Measurements from ENCODE around the gene GABPB2. TPM values are rescaled to one million over a fixed set of nuclear protein-coding genes. Genes with fewer than 3 reads are reported as not detected.

GABPB2 gene
- polyA plus RNA-seq, 1 of the 3 experiments (the other 2 are of a cell fraction): 2.4 TPM

- Histone ChIP-seq H3K9me2 (no peaks in the 10 kb centered on the region), H3K79me2 (ENCODE audit: insufficient read depth) (no peaks in the 10 kb centered on the region), H3K9ac (no peak overlapping the region), H3K36me3 (replicated peaks in 1 of 2; ENCODE audit: control insufficient read depth in 1 of 2, insufficient read depth in 2 of 2, low read length in 1 of 2) (no peaks in the 10 kb centered on the region), H3K4me2 (no peak overlapping the region), H2AFZ (ENCODE audit: low read depth) (no peak overlapping the region), H3F3A (replicated peaks; ENCODE audit: insufficient read depth) (peaks cover under 1% of the 10 kb centered on the region), H3K4me1 (ENCODE audit: control insufficient read depth in 1 of 2, insufficient read depth in 2 of 2, low read depth in 1 of 2, low read length in 1 of 2) (no peaks in the 10 kb centered on the region), H3K9me3 (no peaks in the 10 kb centered on the region), H3K27me3 (ENCODE audit: insufficient read depth) (no peaks in the 10 kb centered on the region), H3K27ac (ENCODE audit: low read depth in 2 of 2, low read length in 1 of 2) (no peak overlapping the region), H4K20me1 (ENCODE audit: insufficient read depth) (no peaks in the 10 kb centered on the region), H3K4me3 (ENCODE audit: low read depth in 2 of 2, low read length in 1 of 2) (no peak overlapping the region)
- ChIA-PET CTCF (interaction anchor here (0.7 to 2.1 kb wide), 3 partner anchors 20 to 36 kb away, joined by 3 to 6 read pairs (median 4); partner anchors contain the start of gene TNFAIP8L2), POLR2A (interaction anchor here (0.6 kb wide), 1 partner anchor 408 kb away, joined by 3 read pairs; no protein-coding TSS in a partner anchor)
- peak; percentile 17 for DNase-seq
- 88% methylated on average over 11 of the region's 12 CpGs for WGBS (ENCODE audit: low lambda C conversion rate)
- TF ChIP-seq RFX5 (IDR thresholded peaks at IDR 0.05; ENCODE audit: low read length) (no peak), CTCF (IDR thresholded peaks at IDR 0.05) (no peak), REST (IDR thresholded peaks at IDR 0.05; ENCODE audit: low read depth, low read length) (no peak), NRF1 (IDR thresholded peaks at IDR 0.05; ENCODE audit: low read depth, low read length) (no peak), ELF1 (IDR thresholded peaks at IDR 0.05) (no peak), SMC3 (IDR thresholded peaks at IDR 0.05; ENCODE audit: low read depth, low read length) (no peak), MEF2A (IDR thresholded peaks at IDR 0.05; ENCODE audit: borderline replicate concordance, low read depth) (no peak), IRF3 (IDR thresholded peaks at IDR 0.05; ENCODE audit: low read depth, low read length) (no peak), RXRA (IDR thresholded peaks at IDR 0.05; ENCODE audit: borderline replicate concordance, low read depth) (no peak), MAX (IDR thresholded peaks at IDR 0.05; ENCODE audit: low read depth) (no peak), TAF1 (IDR thresholded peaks at IDR 0.05; ENCODE audit: borderline replicate concordance, low read depth, low read length) (no peak), FOXJ3 (CRISPR knock-in tag; IDR thresholded peaks at IDR 0.05) (no peak), EZH2phosphoT487 (IDR thresholded peaks at IDR 0.05; ENCODE audit: borderline replicate concordance, low read depth) (no peak), YY1 (IDR thresholded peaks at IDR 0.05; ENCODE audit: low read depth) (no peak), RCOR1 (IDR thresholded peaks at IDR 0.05; ENCODE audit: low read length) (no peak)
Measured at GRCh38 chr1:151135433-151136385, 65.1 kb downstream of the GABPB2 start.

Data from SK-N-SH (cell line).